HepG2 (cell line): Measurements from ENCODE around the gene MEX3A. TPM values are rescaled to one million over a fixed set of nuclear protein-coding genes. Genes with fewer than 3 reads are reported as not detected.

Experiments used
- AGO1 ChIP-seq: fragments of 200-400 bp; formaldehyde crosslinking; IDR thresholded peaks from 2 replicates; pipeline ENCODE4 v1.6.1; 2017; ENCODE audit warnings: mild to moderate bottlenecking, low read depth, low read length, moderate library complexity; ENCODE audit not compliant: poor library complexity, severe bottlenecking
- CERS6 ChIP-seq: sonication (generic); formaldehyde crosslinking; IDR thresholded peaks from 2 replicates; pipeline ENCODE4 v1.5.0; 2020; ENCODE audit warnings: missing genetic modification reagents
- ETS1 ChIP-seq: sonication (generic); formaldehyde crosslinking; IDR thresholded peaks from 2 replicates; pipeline ENCODE4 v1.4.0; 2020; ENCODE audit warnings: missing genetic modification reagents
- HOXA7 ChIP-seq: sonication (generic); formaldehyde crosslinking; IDR thresholded peaks from 2 replicates; pipeline ENCODE4 v1.8.1; 2022; ENCODE audit warnings: mild to moderate bottlenecking, missing genetic modification reagents, moderate library complexity
- JUN ChIP-seq: sonication (generic); formaldehyde crosslinking; IDR thresholded peaks from 2 replicates; pipeline ENCODE4 v1.4.0; 2020; ENCODE audit warnings: mild to moderate bottlenecking, missing genetic modification reagents
- NFATC3 ChIP-seq: sonication (generic); formaldehyde crosslinking; IDR thresholded peaks from 2 replicates; pipeline ENCODE4 v1.5.1; 2020; ENCODE audit warnings: mild to moderate bottlenecking, missing genetic modification reagents
- NPAS2 ChIP-seq: sonication (generic); formaldehyde crosslinking; IDR thresholded peaks from 2 replicates; pipeline ENCODE4 v1.8.0; 2022; ENCODE audit warnings: mild to moderate bottlenecking, missing genetic modification reagents, borderline replicate concordance
- PATZ1 ChIP-seq: sonication (generic); formaldehyde crosslinking; IDR thresholded peaks from 2 replicates; pipeline ENCODE4 v1.4.0; 2020; ENCODE audit warnings: missing genetic modification reagents
- SMYD3 ChIP-seq: sonication (generic); formaldehyde crosslinking; IDR thresholded peaks from 2 replicates; pipeline ENCODE4 v1.8.1; 2023; ENCODE audit warnings: mild to moderate bottlenecking, missing genetic modification reagents
- SP5 ChIP-seq: IDR thresholded peaks from 2 replicates; pipeline ENCODE4 v1.6.1; 2016; ENCODE audit warnings: low read depth, borderline replicate concordance
- STAT6 ChIP-seq: sonication (generic); formaldehyde crosslinking; IDR thresholded peaks from 2 replicates; pipeline ENCODE4 v1.4.0; 2020; ENCODE audit warnings: missing genetic modification reagents, mild to moderate bottlenecking, borderline replicate concordance
- USF2 ChIP-seq, 2 experiments: sonication (generic) in 1 of 2; formaldehyde crosslinking in 1 of 2; IDR thresholded peaks; 2 replicates each; pipeline versions ENCODE4 v1.5.1 to v1.6.1; 2011 to 2020; ENCODE audit warnings: borderline replicate concordance in 1 of 2, low read depth in 1 of 2, low read length in 1 of 2, mild to moderate bottlenecking in 1 of 2, missing genetic modification reagents in 1 of 2, moderate library complexity in 1 of 2
- YEATS2 ChIP-seq: sonication (generic); formaldehyde crosslinking; IDR thresholded peaks from 2 replicates; pipeline ENCODE4 v1.4.0; 2020; ENCODE audit warnings: missing genetic modification reagents, borderline replicate concordance
- ZBTB2 ChIP-seq: sonication (generic); formaldehyde crosslinking; IDR thresholded peaks from 2 replicates; pipeline ENCODE4 v1.8.0; 2022; ENCODE audit warnings: low read depth, missing genetic modification reagents
- ZNF225 ChIP-seq: sonication (generic); formaldehyde crosslinking; IDR thresholded peaks from 2 replicates; pipeline ENCODE4 v1.4.0; 2020; ENCODE audit warnings: mild to moderate bottlenecking, missing genetic modification reagents
- ZNF253 ChIP-seq: sonication (generic); formaldehyde crosslinking; IDR thresholded peaks from 2 replicates; pipeline ENCODE4 v1.8.0; 2022; ENCODE audit warnings: mild to moderate bottlenecking, missing genetic modification reagents, borderline replicate concordance
- polyA plus RNA-seq, 8 experiments: library from polyadenylated mRNA; depleted of rRNA in 3 of 8; stranded (reverse) in 7 of 8; unstranded in 1 of 8; fragments of >200 nt; fragmentation: Illumina TruSeq in 4 of 8; extraction: Trizol in 4 of 8; gene quantifications; 2 replicates each; pipeline versions ENCODE4 v1.2.1 to v1.2.3, GENCODE V29; 2011 to 2016; ENCODE audit warnings: low read depth in 4 of 8, missing spikeins in 1 of 8, mixed read lengths in 1 of 8; ENCODE audit not compliant: insufficient read depth in 1 of 8
- total RNA-seq, 5 experiments: library from RNA; depleted of rRNA; stranded (reverse); fragments of >200 nt; fragmentation: Illumina TruSeq; extraction: Trizol; gene quantifications; 2 replicates each; pipeline ENCODE4 v1.2.3, GENCODE V29; 2016; ENCODE audit warnings: low read depth in 1 of 5

Gene MEX3A
- total and polyA plus RNA-seq, 2 of the 13 experiments (the other 11 are each of a cell fraction or from before 2014, with no cell fraction given) = 7.6 to 9.1 TPM

- TF ChIP-seq YEATS2 (CRISPR knock-in tag) (peak; percentile 63; the same call in 1 of the 2 replicates), ETS1 (CRISPR knock-in tag) (no peak), ZNF253 (CRISPR knock-in tag) (no peak), NFATC3 (CRISPR knock-in tag) (no peak), AGO1 (no peak), ZNF225 (no peak), CERS6 (CRISPR knock-in tag) (no peak), SMYD3 (no peak), ZBTB2 (CRISPR knock-in tag) (no peak), USF2 (IDR thresholded peaks at IDR 0.05; ENCODE audit: low read depth, low read length) (no peak), USF2 (CRISPR knock-in tag; IDR thresholded peaks at IDR 0.05; ENCODE audit: borderline replicate concordance) (no peak), NPAS2 (CRISPR knock-in tag) (no peak), PATZ1 (CRISPR knock-in tag) (peak; percentile 93), SP5 (CRISPR knock-in tag) (peak; percentile 93), HOXA7 (CRISPR knock-in tag) (no peak), JUN (CRISPR knock-in tag) (peak; percentile 99), STAT6 (peak; percentile 66; the same call in 1 of the 2 replicates)
Observed at GRCh38 chr1:156129687-156130577, 47.7 kb upstream of the MEX3A start (continued).
